HAP-1 (cell line): Measurements from ENCODE around the gene RNF150.

Source experiments
- DNase-seq, 2 experiments: peaks; one replicate each; pipeline ENCODE4 v3.0.0-alpha.2; 2016 to 2020; ENCODE audit warnings: low spot score in 2 of 2
- H3K27me3 ChIP-seq: fragments of 250-450 bp; sonication (Bioruptor Pico); 2 replicates; pipeline ENCODE4 v1.5.1; 2020; ENCODE audit warnings: low read depth, mild to moderate bottlenecking, moderate library complexity
- H3K36me3 ChIP-seq: fragments of 250-450 bp; sonication (Bioruptor Pico); replicated peaks from 2 replicates; pipeline ENCODE4 v1.5.1; 2020; ENCODE audit warnings: mild to moderate bottlenecking
- H3K4me1 ChIP-seq: fragments of 250-450 bp; sonication (Bioruptor Pico); 2 replicates; pipeline ENCODE4 v1.5.1; 2020; ENCODE audit warnings: mild to moderate bottlenecking
- H3K4me3 ChIP-seq: fragments of 250-450 bp; sonication (Bioruptor Pico); 2 replicates; pipeline ENCODE4 v1.5.1; 2020; ENCODE audit warnings: mild to moderate bottlenecking, moderate library complexity
- H3K9me3 ChIP-seq: fragments of 250-450 bp; sonication (Bioruptor Pico); 2 replicates; pipeline ENCODE4 v1.5.1; 2020; ENCODE audit warnings: mild to moderate bottlenecking, moderate library complexity
- in situ Hi-C: fragments of 300-500 bp; cut with MboI; formaldehyde crosslinking; loops from 3 replicates; pipeline ENCODE4 v1.14.3; 2020; ENCODE audit warnings: low sequenced_read_pairs, inconsistent platforms, mixed read lengths

RNF150 gene

DNA sequence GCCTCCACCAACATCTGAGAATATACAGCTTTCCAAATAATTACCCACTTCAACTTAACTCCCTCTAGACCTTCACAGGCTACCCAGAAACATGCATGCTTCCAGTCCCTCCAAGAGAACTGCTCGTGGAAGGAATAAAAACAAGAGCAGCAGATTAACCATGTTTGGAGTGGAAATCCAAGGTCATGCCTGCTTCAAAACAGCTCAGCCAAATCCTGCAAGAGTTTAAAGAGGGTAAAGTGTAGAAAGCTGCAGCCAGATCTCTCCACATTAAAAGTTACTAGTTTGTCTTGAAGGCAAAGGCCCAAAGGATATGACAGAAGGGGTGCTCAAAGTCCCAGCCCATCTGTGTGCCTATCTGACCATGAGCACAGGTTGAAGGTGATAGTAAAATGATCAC lies 139.3 kb downstream of the RNF150 start:
- in situ Hi-C loops: no loop called here
- Histone ChIP-seq H3K9me3 (no peaks in the 10 kb centered on the region), H3K4me3 (no peak overlapping the region), H3K36me3 (no peaks in the 10 kb centered on the region), H3K27me3 (no peaks in the 10 kb centered on the region), H3K4me1 (no peaks in the 10 kb centered on the region)
- no peak for DNase-seq

DNA sequence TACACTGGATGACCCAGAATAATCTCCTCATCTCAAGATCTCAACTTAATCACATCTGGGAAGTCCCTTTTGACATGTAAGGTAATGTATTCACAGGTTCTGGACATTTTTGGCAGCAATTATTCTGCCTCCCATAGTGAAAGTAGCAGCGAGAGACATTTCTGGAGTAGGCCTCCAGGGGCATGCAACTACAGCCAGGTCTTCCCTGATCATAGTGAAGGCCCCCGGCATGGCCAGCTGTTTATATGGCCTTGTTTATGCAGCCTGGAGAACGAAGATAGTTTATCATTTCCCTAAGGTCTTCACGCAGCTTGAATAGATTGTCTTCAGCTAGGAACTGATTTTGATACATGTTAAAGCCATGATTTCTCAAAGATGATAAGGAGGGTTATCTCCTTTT lies 139.9 kb downstream of the RNF150 start:
- no peaks in the 10 kb centered on the region for H3K4me1 ChIP-seq
- no peaks in the 10 kb centered on the region for H3K36me3 ChIP-seq
- in situ Hi-C loops: no loop called here
- H3K9me3 ChIP-seq: no peaks in the 10 kb centered on the region
- H3K27me3 ChIP-seq: no peaks in the 10 kb centered on the region
- DNase-seq: no peak
- no peak overlapping the region for H3K4me3 ChIP-seq

DNA sequence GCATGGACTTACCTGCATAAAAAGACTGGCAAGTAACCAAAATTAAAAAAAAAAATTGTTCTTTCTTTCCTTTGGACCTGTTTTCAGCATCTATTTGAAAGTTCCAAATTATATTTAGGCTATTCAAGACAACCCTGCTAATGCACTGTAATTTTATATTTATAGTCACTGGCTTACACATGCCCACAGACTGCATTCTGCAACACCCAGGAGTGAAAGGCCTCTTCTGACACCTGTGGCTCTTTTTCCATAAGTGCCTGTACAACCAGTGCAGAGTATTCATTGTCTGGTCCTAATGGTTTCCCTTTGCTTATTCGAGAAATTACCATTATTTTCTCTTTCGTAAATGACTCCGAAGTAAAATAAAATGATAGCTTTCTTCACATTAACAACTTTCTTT lies 143.3 kb downstream of the RNF150 start:
- Histone ChIP-seq H3K9me3 (no peaks in the 10 kb centered on the region), H3K4me1 (no peaks in the 10 kb centered on the region), H3K27me3 (no peaks in the 10 kb centered on the region), H3K36me3 (no peaks in the 10 kb centered on the region), H3K4me3 (no peak overlapping the region)
- in situ Hi-C loops: no loop called here
- DNase-seq: no peak

DNA sequence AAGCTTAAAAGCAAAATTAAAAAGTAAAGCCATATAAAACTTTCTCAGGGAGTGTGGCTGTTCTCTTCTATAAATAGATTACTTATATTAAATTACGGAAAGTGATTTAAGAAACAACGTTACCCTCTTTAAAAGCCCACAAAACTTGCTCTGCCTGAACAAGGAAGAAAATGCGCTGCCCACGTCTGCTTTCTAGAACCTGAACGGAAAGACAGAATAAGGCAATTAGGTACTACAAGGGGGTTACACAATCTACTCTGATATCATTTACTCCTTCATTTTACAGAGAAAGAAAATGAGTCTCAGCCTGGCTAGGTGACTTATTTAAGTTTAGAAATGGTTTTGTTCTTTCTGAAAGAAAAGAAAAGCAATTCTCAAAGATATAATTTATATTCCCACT lies 147.2 kb downstream of the RNF150 start:
- in situ Hi-C loops: no loop called here
- Histone ChIP-seq H3K36me3 (no peaks in the 10 kb centered on the region), H3K27me3 (no peaks in the 10 kb centered on the region), H3K4me3 (no peak overlapping the region), H3K4me1 (no peaks in the 10 kb centered on the region), H3K9me3 (no peaks in the 10 kb centered on the region)
- no peak for DNase-seq

DNA sequence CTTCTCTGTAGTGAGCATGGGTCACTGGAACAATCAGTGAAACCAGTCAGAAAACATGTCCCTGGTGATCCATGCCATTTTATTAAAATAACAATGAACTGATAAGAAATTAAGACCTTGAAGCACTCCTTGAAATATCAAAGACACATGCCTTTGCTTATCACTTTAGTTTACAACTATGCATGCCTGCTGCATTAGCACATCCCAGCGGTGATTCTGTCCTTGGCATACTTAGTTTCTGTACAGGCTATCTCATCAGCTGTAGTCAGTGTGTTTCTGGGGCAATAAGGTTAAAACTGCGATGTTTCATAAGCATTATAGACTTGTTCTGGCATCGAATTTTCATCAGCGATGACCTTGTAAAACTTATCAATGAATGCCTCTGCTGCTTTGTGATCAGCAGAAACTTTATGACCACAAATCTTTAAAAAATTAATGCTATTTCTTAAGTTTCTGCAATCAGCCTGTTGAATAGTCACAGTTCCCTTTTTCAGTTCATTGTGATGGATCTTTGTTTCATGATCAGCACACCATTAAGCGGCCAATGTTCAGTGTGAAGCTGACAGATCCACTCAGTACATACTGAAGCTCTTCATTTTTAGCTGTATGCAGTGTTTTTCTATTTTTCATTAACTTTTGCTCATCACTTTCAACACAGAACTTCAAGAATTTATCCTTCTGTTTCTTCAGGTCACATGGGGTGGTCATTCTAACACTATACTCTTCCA lies 150.5 kb downstream of the RNF150 start:
- in situ Hi-C loops: no loop called here
- H3K9me3 ChIP-seq: no peaks in the 10 kb centered on the region
- no peak for DNase-seq
- H3K27me3 ChIP-seq: no peaks in the 10 kb centered on the region
- H3K4me1 ChIP-seq: no peaks in the 10 kb centered on the region
- H3K4me3 ChIP-seq: no peak overlapping the region
- no peaks in the 10 kb centered on the region for H3K36me3 ChIP-seq

DNA sequence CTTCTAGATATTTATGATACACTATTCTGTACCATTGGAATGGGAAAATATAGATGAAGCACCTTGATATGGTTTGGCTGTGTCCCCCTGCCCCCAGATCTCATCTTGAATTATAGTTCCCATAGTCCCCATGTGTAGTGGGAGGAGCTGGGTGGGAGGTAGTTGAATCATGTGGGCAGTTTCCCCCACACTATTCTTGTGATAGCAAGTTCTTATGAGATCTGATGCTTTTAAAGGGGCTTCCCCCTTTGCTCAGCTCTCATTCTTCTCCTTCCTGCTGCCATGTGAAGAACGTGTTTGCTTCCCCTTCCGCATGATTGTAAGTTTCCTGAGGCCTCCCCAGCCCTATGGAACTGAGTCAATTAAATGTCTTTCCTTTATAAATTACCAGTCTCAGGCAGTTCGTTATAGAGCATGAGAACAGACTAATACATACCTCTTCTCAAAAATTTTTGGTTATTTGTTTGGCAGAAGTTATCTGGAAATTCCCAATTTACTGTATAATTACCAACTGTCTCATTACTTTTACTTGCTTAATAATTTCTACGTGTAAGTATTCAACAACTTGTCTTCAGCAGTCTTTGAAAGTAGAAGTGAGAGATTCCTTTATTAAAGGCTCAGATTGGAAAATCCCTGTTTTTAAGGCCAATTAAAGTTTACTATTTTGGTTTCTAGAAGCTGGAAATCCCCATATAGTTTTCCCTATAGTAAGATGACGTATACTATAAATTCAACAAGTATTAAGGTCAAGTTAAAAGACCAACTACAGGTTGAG lies 152.7 kb downstream of the RNF150 start:
- Histone ChIP-seq H3K27me3 (no peaks in the 10 kb centered on the region), H3K4me1 (no peaks in the 10 kb centered on the region), H3K36me3 (no peaks in the 10 kb centered on the region), H3K9me3 (no peaks in the 10 kb centered on the region), H3K4me3 (no peak overlapping the region)
- in situ Hi-C loops: no loop called here
- DNase-seq: no peak

DNA sequence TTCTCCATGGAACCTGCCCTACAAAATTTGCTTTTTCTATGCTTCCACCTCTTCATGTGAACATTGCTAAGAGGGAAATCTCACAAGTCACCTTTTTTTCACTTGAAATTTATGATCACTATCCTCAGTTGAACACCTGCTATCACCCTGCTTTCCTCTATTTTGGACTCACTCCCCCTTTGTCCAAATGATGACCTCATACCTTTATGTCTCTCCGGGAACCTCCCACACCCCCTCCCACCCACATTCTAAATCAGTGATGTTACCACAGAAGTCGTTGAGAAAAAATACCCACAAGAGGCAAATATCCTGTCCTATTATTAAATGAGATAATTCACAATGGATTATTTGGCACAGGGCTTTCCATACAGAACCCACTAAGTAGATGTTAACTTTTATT lies 156.5 kb downstream of the RNF150 start:
- no peak overlapping the region for H3K4me3 ChIP-seq
- in situ Hi-C loops: no loop called here
- no peaks in the 10 kb centered on the region for H3K9me3 ChIP-seq
- H3K4me1 ChIP-seq: no peaks in the 10 kb centered on the region
- H3K27me3 ChIP-seq: no peaks in the 10 kb centered on the region
- DNase-seq: no peak
- H3K36me3 ChIP-seq: no peaks in the 10 kb centered on the region

DNA sequence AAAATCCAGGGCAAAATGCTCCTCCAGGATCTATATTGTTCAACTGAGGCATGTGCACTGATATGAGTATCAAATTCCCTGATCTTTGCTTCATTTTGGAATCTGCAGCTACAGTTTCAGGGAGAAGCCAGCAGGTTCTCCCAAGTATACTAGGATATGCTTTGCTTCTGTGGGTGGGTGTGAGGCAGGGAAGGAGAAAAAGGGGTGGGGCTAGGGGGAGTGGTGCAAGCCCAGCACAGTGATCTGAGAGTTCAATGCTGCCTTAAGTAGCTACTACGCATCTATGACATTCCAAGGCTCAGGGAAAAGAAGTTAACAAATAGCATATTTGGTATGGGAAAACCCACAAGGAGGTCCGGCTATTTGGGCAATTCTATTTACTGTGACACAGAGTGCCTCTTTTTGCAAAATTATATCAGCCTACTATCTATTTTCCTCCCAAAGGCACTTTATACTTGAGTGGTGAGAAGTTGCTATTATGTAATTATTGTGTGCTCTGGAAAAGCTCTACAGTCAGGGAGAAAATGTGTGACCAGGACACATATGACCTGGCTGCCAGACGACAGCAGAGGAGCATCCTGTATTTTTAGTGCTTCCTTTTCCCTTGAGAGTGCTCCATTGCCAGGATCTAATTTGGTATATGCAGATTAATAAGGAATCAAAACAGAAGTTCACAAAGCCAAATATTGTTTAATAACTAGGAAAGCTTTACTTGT lies 162.0 kb downstream of the RNF150 start:
- Histone ChIP-seq H3K36me3 (no peaks in the 10 kb centered on the region), H3K9me3 (no peaks in the 10 kb centered on the region), H3K4me3 (no peak overlapping the region), H3K4me1 (peaks cover 6% of the 10 kb centered on the region), H3K27me3 (no peaks in the 10 kb centered on the region)
- peak in 1 of 2 experiments; percentile 31 for DNase-seq
- in situ Hi-C loops: no loop called here

DNA sequence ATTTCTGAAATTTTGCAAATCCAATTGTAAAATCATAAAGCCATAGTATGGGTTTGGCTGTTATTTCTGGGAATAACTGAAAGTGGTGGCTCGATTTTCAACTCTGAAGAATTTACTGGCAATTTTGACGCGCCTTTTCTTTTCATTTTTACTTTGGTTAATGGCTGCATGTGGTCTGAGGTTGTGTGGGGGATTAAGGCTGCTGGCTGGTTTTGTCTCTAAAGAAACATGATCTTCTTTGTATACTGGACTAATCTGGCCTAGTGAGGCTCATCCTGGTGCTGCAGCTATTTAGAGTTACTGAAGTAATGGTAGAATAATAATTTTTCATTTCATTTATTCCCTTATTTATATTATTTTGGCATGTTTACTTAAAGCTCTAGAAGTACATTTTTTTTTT lies 164.0 kb downstream of the RNF150 start:
- Histone ChIP-seq H3K9me3 (no peaks in the 10 kb centered on the region), H3K4me3 (no peak overlapping the region), H3K27me3 (no peaks in the 10 kb centered on the region), H3K36me3 (no peaks in the 10 kb centered on the region), H3K4me1 (peaks cover 6% of the 10 kb centered on the region)
- peak; percentile 67 to 83 for DNase-seq
- in situ Hi-C loops: no loop called here

DNA sequence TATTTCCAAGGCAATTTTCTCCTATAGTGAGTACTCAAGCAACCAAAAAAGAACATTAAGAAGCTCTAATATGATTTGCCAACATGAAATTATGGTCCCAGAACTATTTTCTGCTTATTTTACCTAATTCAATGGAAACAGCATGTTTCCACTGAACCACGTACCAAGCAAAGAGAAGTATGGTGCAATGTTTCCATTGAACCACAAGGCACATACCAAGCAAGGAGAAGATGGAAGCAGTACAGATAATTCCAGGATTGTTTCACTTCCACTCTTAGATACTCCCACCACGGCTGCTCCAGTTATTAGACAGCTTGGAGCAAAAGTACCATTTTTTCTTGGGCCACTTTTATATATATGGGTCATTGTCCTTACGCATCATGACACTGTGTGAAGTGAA lies 164.9 kb downstream of the RNF150 start:
- in situ Hi-C loops: no loop called here
- H3K4me1 ChIP-seq: peaks cover 6% of the 10 kb centered on the region
- no peak overlapping the region for H3K4me3 ChIP-seq
- DNase-seq: no peak
- H3K9me3 ChIP-seq: no peaks in the 10 kb centered on the region
- H3K36me3 ChIP-seq: no peaks in the 10 kb centered on the region
- no peaks in the 10 kb centered on the region for H3K27me3 ChIP-seq

DNA sequence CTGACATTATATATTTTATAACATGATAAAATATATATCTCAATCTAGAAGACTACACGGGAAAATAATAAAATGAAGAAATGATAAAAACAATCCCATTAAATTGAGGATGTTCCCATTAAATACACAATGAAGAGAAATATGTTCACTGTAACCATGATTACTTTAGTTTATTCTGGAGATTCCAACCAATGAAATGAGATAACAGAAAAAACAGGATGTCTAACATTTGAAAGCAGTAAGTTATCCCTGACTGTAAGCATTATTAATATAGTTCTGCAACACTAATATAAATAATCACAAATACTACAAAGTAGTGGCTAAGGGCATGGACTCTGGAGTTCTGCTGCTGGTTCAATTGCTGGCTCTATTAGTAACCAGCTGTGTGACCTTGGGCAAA lies 169.4 kb downstream of the RNF150 start:
- Histone ChIP-seq H3K9me3 (no peaks in the 10 kb centered on the region), H3K4me1 (peaks cover 2% of the 10 kb centered on the region), H3K36me3 (no peaks in the 10 kb centered on the region), H3K4me3 (no peak overlapping the region), H3K27me3 (no peaks in the 10 kb centered on the region)
- in situ Hi-C loops: no loop called here
- DNase-seq: no peak

DNA sequence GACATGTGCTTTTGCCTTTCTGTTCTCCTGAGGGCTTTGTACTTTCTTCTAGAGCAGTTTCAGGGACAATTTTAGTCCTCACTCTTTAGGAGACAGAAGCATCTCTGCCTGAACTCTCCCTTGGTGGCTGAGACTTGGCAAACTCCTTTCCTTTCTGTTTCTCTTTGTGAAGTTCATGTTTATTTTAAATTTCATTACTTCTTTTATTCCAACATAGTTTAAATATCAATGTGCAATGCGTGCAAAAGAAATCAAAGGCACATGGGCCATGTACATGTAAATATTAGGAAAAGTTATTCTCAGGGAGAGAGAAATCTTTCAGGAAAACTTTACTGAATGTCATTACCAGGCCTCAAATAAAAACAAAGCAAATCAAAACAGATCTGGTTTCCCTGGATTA lies 177.6 kb downstream of the RNF150 start:
- DNase-seq: no peak
- H3K9me3 ChIP-seq: no peaks in the 10 kb centered on the region
- no peak overlapping the region for H3K4me3 ChIP-seq
- in situ Hi-C loops: no loop called here
- peaks cover 15% of the 10 kb centered on the region for H3K4me1 ChIP-seq
- no peaks in the 10 kb centered on the region for H3K36me3 ChIP-seq
- no peaks in the 10 kb centered on the region for H3K27me3 ChIP-seq

DNA sequence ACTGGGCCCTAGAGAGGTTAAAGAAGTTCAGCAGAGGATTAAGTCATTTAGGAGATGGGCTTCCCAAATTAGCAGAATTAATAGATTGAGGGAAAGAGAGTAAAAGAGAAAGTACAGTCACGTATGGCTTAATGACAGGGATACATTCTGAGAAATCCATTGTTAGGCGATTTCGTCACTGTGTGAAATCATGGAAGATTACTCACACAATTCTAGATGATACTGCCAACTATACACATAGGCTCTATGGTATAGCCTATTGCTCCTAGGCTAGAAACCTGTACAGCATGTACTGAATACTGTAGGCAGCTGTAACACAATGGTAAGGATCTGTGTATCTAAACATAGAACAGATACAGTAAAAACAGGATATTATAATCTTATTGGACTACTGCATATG lies 180.6 kb downstream of the RNF150 start:
- Histone ChIP-seq H3K27me3 (no peaks in the 10 kb centered on the region), H3K9me3 (no peaks in the 10 kb centered on the region), H3K4me3 (no peak overlapping the region), H3K4me1 (peaks cover 15% of the 10 kb centered on the region), H3K36me3 (no peaks in the 10 kb centered on the region)
- no peak for DNase-seq
- in situ Hi-C loops: no loop called here

DNA sequence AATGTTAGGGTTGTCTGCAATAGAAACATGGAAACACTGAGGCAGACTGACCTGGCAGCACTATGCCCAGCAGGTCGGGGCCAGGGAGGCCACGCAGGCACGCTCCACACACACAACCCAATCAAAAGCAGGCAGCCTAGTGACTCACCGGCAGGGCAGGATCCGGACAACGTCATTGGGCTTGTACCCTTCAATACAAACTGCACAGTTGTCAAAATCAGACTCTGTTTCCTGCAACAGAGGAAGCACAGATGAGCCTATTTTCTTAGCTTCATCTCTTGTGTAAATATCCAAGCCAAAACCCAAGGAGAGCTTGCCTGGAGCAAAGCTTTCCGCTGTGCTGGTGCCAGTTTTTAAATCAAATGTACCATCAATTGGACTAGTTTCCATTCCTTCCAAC lies 185.8 kb downstream of the RNF150 start:
- in situ Hi-C loops: no loop called here
- no peak for DNase-seq
- Histone ChIP-seq H3K9me3 (no peaks in the 10 kb centered on the region), H3K4me1 (peaks cover 4% of the 10 kb centered on the region), H3K27me3 (no peaks in the 10 kb centered on the region), H3K36me3 (no peaks in the 10 kb centered on the region), H3K4me3 (no peak overlapping the region)
